Stimulated activated CD8-positive, alpha-beta memory T cell treated with anti-CD3 and anti-CD28 coated beads, Interleukin-15, amount 100 ng/mL, for 1 hour (primary cell): Measurements from ENCODE around the gene TMEM130.
A peak's percentile ranks its signal among the peaks of the same experiment; 100 is the strongest.

ENCODE experiments used
- DNase-seq: peaks from one replicate; pipeline ENCODE4 v3.0.0-alpha.2; 2020; ENCODE audit warnings: low read depth

TMEM130 gene, protein sequence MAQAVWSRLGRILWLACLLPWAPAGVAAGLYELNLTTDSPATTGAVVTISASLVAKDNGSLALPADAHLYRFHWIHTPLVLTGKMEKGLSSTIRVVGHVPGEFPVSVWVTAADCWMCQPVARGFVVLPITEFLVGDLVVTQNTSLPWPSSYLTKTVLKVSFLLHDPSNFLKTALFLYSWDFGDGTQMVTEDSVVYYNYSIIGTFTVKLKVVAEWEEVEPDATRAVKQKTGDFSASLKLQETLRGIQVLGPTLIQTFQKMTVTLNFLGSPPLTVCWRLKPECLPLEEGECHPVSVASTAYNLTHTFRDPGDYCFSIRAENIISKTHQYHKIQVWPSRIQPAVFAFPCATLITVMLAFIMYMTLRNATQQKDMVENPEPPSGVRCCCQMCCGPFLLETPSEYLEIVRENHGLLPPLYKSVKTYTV

GRCh38 chr7:98869597-98870120, at the start of gene TMEM130:
TMEM130 (minus strand) TSS chr7:98870014; CDS start chr7:98869861, 153 bp downstream.
- DNase-seq: no peak

DNA sequence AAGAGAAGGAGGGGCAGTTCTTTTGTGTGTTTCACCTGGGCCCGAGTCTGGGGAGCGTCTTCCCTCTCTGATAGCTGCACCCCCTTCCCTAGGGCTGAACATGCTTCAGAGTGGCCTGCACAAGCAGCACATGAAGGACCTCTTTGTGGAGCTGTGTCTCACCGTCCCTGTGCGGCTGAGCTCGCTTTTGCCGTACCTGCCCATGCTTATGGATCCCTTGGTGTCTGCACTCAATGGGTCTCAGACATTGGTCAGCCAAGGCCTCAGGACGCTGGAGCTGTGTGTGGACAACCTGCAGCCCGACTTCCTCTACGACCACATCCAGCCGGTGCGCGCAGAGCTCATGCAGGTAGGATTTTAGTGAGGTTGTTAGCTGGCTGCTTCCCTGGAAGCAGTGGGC, 47.5 kb upstream of the TMEM130 start:
- DNase-seq: no peak

GRCh38 chr7:98913612-98914011, 43.8 kb upstream of the TMEM130 start:
- no peak for DNase-seq

DNA sequence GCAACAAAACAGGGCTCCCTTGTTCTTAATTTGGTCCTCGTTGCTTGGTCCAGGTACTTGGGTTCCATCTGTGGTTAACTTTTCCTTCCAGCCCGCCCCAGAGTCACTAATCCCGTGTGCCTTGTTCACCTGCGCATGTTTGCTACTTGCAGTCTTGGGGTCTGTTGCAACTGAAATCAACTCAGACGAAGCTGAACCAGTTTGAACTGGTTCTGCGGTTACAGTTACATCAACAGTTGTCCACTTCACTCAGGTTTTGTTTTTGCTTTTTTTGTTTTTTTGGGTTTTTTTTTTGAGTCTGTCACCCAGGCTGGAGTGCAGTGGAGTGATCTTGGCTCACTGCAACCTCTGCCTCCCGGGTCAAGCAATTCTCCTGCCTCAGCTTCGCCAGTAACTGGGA, 43.2 kb upstream of the TMEM130 start:
- DNase-seq: no peak

DNA sequence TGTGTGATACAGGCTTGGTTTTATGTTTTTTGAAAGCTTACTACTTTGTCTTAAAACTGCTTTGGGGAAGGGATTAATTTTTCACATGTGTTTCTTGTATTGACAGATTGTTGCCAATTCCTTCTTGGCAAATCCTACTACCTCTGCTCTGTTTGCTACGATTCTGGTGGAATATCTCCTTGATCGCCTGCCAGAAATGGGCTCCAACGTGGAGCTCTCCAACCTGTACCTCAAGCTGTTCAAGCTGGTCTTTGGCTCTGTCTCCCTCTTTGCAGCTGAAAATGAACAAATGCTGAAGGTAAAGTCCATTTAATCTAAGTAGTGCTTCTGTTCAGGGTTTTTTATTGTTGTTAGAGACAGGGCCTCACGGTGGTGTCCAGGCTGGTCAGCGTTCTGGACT, 42.1 kb upstream of the TMEM130 start:
- no peak for DNase-seq

DNA sequence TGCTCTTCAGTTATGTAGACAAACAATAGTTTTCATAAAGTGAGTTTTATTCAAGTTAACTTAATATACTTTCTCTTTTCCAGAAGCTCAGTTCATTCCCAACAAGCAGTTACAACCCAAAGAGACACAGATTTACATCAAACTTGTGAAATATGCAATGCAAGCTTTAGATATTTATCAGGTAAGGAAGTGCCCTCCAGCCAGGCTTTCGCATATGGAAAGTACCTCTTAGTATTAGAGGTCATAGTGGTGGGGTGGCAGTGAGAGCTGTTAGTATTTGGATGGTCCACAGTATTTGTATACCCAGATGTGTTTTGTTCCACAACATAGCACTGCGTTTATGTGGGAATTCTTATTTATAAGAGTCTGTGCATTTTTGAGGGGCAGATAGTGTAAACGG, 40.6 kb upstream of the TMEM130 start:
- no peak for DNase-seq

DNA sequence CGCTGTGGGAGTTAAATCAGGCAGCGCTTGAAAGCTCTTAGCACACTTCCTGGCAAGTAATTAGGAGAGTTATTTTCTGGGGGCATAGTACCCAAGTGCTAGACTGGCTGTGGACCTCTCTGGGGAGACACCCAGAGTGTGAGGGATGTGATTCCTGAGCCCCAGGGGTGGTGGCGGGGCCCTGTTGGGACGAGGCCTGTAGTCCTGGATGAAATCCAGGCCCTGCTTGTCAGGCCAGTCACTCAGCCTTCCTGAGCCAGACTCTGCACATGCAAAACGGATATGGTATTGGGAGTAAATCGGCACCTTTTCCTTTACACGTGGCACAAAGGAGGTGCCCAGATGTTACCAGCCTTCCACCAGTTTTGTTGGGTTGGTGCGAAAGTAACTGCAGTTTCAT, 39.7 kb upstream of the TMEM130 start:
- no peak for DNase-seq

DNA sequence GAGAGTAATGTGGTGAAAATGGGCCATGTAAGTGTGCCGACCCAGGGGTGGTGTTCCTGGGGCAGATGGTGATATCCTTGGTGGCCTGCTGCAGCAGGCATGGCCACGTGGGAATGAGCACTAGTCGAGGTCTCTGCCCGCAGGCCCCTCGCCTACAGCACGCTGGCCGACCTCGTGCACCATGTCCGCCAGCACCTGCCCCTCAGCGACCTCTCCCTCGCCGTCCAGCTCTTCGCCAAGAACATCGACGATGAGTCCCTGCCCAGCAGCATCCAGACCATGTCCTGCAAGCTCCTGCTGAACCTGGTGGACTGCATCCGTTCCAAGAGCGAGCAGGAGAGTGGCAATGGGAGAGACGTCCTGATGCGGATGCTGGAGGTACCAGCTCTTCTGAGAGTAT, 38.8 kb upstream of the TMEM130 start:
- no peak for DNase-seq

GRCh38 chr7:98907570-98907969, 37.8 kb upstream of the TMEM130 start:
- DNase-seq: no peak

DNA sequence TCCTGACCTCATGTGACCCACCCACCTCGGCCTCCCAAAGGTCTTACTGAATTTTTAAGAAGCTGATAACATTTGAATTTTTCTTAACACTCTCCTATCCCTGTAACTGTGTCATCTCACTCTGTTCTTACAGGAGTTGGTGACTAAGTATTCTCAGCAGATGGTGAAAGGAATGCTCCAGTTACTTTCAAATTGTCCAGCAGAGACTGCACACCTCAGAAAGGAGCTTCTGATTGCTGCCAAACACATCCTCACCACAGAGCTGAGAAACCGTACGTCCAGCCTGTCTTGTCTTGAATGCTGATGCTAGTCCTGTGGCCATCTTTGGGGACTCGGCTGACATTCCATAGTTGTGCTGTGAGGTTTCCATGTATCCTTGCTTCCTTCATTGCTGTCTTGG, 33.4 kb upstream of the TMEM130 start:
- no peak for DNase-seq

GRCh38 chr7:98902523-98902922, 32.7 kb upstream of the TMEM130 start:
- DNase-seq: no peak

- DNase-seq: no peak
Measured at GRCh38 chr7:98900815-98901214, 31.0 kb upstream of the TMEM130 start.

GRCh38 chr7:98899816-98900215, 30.0 kb upstream of the TMEM130 start:
- DNase-seq: no peak

GRCh38 chr7:98892609-98893008, 22.8 kb upstream of the TMEM130 start:
- no peak for DNase-seq

DNA sequence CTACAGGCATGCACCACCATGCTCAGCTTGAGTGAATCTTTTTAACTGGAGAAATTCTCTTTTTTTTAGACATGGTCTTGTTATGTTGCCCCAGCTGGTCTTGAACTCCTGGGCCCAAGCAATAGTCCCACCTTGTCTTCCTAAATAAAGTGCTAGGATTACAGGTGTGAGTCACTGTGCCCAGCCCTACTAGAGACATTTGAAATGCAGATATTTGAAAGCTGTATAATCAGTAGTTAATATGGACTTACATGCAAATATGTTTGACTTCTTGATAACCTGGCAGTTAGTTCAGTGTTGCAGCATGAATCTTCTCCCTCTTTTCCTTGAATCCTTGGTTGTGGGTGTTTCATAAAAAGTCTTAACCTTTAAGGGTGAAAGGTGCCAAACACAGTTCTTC, 17.2 kb upstream of the TMEM130 start:
- DNase-seq: no peak

GRCh38 chr7:98884416-98884815, 14.6 kb upstream of the TMEM130 start:
- DNase-seq: no peak

- DNase-seq: no peak
Measured at GRCh38 chr7:98881561-98882315, 11.9 kb upstream of the TMEM130 start.

GRCh38 chr7:98880485-98880884, 10.7 kb upstream of the TMEM130 start:
- no peak for DNase-seq

DNA sequence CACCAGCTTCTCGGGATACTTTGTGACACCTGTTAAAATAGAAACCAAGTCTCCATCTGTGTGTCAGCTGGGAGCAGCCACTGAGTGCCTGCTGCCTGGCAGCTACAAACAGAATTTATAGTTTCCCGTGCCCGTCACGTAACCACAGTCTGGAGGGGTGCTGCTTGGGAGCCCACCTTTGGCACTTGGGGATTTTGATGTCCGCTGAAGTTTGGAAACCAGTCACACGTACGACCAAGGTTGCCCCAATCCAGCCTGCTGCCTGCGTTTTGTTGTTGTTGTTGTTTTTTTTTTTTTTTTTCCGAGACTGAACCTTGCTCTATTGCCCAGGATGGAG, 10.1 kb upstream of the TMEM130 start:
- no peak for DNase-seq

GRCh38 chr7:98879198-98879978, 9.6 kb upstream of the TMEM130 start:
- DNase-seq: peak; percentile 33

- peak; percentile 49 for DNase-seq
Measured at GRCh38 chr7:98878365-98879197, 8.8 kb upstream of the TMEM130 start, which contains the start of gene TRRAP. TRRAP (plus strand) TSS chr7:98878532; CDS start chr7:98881151, 2,619 bp downstream.
